ENCODE data around the gene ILF3. TPM values are rescaled to one million over a fixed set of nuclear protein-coding genes. Genes with fewer than 3 reads are reported as not detected.

Gene ILF3
- total and polyA plus RNA-seq, 2 of the 13 experiments (the other 11 are each of a cell fraction or from before 2014, with no cell fraction given), result 120 to 173 TPM

DNA sequence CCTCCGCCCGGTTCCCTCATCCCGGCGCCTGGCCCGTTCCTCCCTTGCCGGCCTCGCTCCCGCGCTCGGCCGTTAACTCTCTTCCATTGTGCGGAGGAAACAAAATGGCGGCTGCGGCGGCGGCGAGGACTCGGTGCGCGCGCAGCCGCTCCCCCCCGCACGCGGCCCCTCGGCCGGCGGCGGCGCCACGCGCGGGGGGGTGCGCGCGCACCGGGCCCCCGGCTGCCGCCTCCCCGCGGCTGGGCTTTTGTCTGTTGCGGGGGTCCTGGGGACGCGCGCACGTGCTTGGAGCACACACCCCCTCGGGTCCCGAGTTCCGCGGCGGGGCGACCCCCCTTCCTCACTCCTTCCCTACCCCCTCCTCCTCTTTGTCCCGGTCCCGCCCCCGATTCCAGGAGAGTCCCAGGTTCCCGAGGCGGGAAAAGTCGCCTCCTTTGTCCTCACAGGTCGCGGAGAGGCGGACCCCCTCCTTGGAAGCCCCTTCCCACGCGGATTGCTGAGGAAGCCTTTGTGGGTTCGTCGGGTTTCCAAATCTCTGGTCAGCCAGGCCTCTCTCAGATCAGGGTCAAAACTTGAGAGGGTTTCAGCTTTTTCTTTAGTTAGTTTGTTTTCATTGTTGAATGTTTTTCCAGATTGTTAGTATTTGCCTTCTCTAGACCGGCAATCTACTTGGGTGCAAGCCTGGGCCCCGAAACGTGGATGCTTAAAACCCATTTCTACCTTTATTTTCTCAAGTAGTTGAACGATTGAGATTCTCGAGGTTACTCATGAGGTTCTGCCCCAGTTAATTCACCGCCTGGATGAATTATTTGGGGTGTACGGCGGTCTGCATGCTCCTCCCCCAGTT lies 687 bp downstream of the ILF3 start (continued):
- TF ChIP-seq, protein P1, sequence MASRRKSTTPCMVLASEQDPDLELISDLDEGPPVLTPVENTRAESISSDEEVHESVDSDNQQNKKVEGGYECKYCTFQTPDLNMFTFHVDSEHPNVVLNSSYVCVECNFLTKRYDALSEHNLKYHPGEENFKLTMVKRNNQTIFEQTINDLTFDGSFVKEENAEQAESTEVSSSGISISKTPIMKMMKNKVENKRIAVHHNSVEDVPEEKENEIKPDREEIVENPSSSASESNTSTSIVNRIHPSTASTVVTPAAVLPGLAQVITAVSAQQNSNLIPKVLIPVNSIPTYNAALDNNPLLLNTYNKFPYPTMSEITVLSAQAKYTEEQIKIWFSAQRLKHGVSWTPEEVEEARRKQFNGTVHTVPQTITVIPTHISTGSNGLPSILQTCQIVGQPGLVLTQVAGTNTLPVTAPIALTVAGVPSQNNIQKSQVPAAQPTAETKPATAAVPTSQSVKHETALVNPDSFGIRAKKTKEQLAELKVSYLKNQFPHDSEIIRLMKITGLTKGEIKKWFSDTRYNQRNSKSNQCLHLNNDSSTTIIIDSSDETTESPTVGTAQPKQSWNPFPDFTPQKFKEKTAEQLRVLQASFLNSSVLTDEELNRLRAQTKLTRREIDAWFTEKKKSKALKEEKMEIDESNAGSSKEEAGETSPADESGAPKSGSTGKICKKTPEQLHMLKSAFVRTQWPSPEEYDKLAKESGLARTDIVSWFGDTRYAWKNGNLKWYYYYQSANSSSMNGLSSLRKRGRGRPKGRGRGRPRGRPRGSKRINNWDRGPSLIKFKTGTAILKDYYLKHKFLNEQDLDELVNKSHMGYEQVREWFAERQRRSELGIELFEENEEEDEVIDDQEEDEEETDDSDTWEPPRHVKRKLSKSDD (CRISPR knock-in tag; IDR thresholded peaks at IDR 0.05; ENCODE audit: low read depth), result peak; percentile 26; the same call in 1 of the 2 replicates
- no peak for TF ChIP-seq TEAD2 (CRISPR knock-in tag; IDR thresholded peaks at IDR 0.05)
- TF ChIP-seq ZNF34 (CRISPR knock-in tag; IDR thresholded peaks at IDR 0.05; ENCODE audit: borderline replicate concordance), result no peak
- TF ChIP-seq SP2 (CRISPR knock-in tag; IDR thresholded peaks at IDR 0.05), result no peak
- no peak for TF ChIP-seq CEBPG (CRISPR knock-in tag; IDR thresholded peaks at IDR 0.05)
- peak; percentile 57; the same call in 1 of the 2 replicates for TF ChIP-seq YEATS4 (CRISPR knock-in tag; IDR thresholded peaks at IDR 0.05; ENCODE audit: borderline replicate concordance)
- TF ChIP-seq, protein P2, sequence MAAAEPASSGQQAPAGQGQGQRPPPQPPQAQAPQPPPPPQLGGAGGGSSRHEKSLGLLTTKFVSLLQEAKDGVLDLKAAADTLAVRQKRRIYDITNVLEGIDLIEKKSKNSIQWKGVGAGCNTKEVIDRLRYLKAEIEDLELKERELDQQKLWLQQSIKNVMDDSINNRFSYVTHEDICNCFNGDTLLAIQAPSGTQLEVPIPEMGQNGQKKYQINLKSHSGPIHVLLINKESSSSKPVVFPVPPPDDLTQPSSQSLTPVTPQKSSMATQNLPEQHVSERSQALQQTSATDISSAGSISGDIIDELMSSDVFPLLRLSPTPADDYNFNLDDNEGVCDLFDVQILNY (CRISPR knock-in tag; conservative IDR thresholded peaks at IDR 0.05), result 0 out of 2 replicates have a peak, but pooled peaks have one; percentile 2
- TF ChIP-seq, protein P3, sequence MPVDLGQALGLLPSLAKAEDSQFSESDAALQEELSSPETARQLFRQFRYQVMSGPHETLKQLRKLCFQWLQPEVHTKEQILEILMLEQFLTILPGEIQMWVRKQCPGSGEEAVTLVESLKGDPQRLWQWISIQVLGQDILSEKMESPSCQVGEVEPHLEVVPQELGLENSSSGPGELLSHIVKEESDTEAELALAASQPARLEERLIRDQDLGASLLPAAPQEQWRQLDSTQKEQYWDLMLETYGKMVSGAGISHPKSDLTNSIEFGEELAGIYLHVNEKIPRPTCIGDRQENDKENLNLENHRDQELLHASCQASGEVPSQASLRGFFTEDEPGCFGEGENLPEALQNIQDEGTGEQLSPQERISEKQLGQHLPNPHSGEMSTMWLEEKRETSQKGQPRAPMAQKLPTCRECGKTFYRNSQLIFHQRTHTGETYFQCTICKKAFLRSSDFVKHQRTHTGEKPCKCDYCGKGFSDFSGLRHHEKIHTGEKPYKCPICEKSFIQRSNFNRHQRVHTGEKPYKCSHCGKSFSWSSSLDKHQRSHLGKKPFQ (CRISPR knock-in tag; IDR thresholded peaks at IDR 0.05; ENCODE audit: insufficient replicate concordance), result peak; percentile 3
- 0 out of 2 replicates have a peak, but pooled peaks have one; percentile 32 for TF ChIP-seq HOXA5 (CRISPR knock-in tag; IDR thresholded peaks at IDR 0.05)
- peak; percentile 58; the same call in 2 of the 3 replicates for TF ChIP-seq MXI1 (IDR thresholded peaks at IDR 0.05; ENCODE audit: borderline replicate concordance, low read depth, low read length)
- 0 out of 2 replicates have a peak, but pooled peaks have one; percentile 44 for TF ChIP-seq NCOA1 (CRISPR knock-in tag; IDR thresholded peaks at IDR 0.05)
- peak; percentile 74 for TF ChIP-seq RBFOX2 (IDR thresholded peaks at IDR 0.05; ENCODE audit: low read depth, low read length)
- TF ChIP-seq ZNF546 (CRISPR knock-in tag; conservative IDR thresholded peaks at IDR 0.05), result 0 out of 2 replicates have a peak, but pooled peaks have one; percentile 29
- TF ChIP-seq AGO2 (optimal IDR thresholded peaks at IDR 0.05; ENCODE audit: low read depth, low read length), result peak; percentile 70
- TF ChIP-seq ZNF350 (CRISPR knock-in tag; IDR thresholded peaks at IDR 0.05; ENCODE audit: borderline replicate concordance, low read depth), result no peak
- TF ChIP-seq, protein P4, sequence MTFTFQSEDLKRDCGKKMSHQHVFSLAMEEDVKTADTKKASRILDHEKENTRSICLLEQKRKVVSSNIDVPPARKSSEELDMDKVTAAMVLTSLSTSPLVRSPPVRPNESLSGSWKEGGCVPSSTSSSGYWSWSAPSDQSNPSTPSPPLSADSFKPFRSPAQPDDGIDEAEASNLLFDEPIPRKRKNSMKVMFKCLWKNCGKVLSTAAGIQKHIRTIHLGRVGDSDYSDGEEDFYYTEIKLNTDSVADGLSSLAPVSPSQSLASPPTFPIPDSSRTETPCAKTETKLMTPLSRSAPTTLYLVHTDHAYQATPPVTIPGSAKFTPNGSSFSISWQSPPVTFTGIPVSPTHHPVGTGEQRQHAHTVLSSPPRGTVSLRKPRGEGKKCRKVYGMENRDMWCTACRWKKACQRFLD (CRISPR knock-in tag; IDR thresholded peaks at IDR 0.05; ENCODE audit: borderline replicate concordance), result peak; percentile 6; the same call in 1 of the 2 replicates
- TF ChIP-seq NFIC (IDR thresholded peaks at IDR 0.05; ENCODE audit: low read length), result no peak
- TF ChIP-seq SIN3A (IDR thresholded peaks at IDR 0.05; ENCODE audit: borderline replicate concordance, low read depth, low read length), result peak; percentile 65; the same call in 1 of the 2 replicates
- peak; percentile 19 for TF ChIP-seq PHF8 (CRISPR knock-in tag; IDR thresholded peaks at IDR 0.05)
- TF ChIP-seq, protein P5, sequence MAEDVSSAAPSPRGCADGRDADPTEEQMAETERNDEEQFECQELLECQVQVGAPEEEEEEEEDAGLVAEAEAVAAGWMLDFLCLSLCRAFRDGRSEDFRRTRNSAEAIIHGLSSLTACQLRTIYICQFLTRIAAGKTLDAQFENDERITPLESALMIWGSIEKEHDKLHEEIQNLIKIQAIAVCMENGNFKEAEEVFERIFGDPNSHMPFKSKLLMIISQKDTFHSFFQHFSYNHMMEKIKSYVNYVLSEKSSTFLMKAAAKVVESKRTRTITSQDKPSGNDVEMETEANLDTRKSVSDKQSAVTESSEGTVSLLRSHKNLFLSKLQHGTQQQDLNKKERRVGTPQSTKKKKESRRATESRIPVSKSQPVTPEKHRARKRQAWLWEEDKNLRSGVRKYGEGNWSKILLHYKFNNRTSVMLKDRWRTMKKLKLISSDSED (CRISPR knock-in tag; IDR thresholded peaks at IDR 0.05), result no peak

Data from HepG2 (cell line).